Activated CD4-positive, alpha-beta T cell treated with anti-CD3 and anti-CD28 coated beads, Interleukin-2, amount 10 ng/mL, durations not matched to agents 7 days and 5 days (primary cell): ENCODE measurements around the gene INKA2. TPM values are rescaled to one million over a fixed set of nuclear protein-coding genes. Genes with fewer than 3 reads are reported as not detected.
A peak's percentile ranks its signal among the peaks of the same experiment; 100 is the strongest.

Source experiments
- CTCF ChIA-PET: fragments of 350-600 bp; sonication (Branson Sonifier 250); formaldehyde crosslinking; loops from one replicate; lab custom pipeline; 2021; ENCODE audit warnings: antibody characterized with exemption; lab: Charles Lee
- POLR2A ChIA-PET: fragments of 350-600 bp; sonication (Branson Sonifier 250); formaldehyde crosslinking; loops from one replicate; lab custom pipeline; 2021; ENCODE audit warnings: antibody characterized with exemption; lab: Charles Lee
- DNase-seq: peaks from one replicate; pipeline ENCODE4 v3.0.0-alpha.2; 2020
- H3K27ac Mint-ChIP-seq: one replicate; pipeline ENCODE4 v1.8.0; 2021; ENCODE audit warnings: mild to moderate bottlenecking, moderate library complexity, mixed read lengths
- H3K27me3 Mint-ChIP-seq: one replicate; pipeline ENCODE4 v1.8.0; 2021; ENCODE audit warnings: mixed read lengths
- H3K36me3 Mint-ChIP-seq: one replicate; pipeline ENCODE4 v1.8.0; 2021; ENCODE audit warnings: low read depth, mixed read lengths
- H3K4me1 Mint-ChIP-seq: one replicate; pipeline ENCODE4 v1.8.0; 2021; ENCODE audit warnings: mixed read lengths
- H3K4me3 Mint-ChIP-seq: one replicate; pipeline ENCODE4 v1.8.0; 2021; ENCODE audit warnings: mild to moderate bottlenecking, moderate library complexity, mixed read lengths
- H3K9me3 Mint-ChIP-seq: one replicate; pipeline ENCODE4 v1.8.0; 2021; ENCODE audit warnings: mixed read lengths
- total RNA-seq, 2 experiments: library from RNA; stranded (reverse); gene quantifications; one replicate each; pipeline ENCODE4 v1.2.3, GENCODE V29; 2021

The INKA2 gene
- total RNA-seq, 2 experiments from 2014 or later = 2.4 to 4.2 TPM

- Mint-ChIP-seq H3K4me1 (peaks cover 22% of the 10 kb centered on the region), H3K27me3 (no peaks in the 10 kb centered on the region), H3K27ac (no peak overlapping the region), H3K4me3 (no peak overlapping the region), H3K9me3 (no peaks in the 10 kb centered on the region), H3K36me3 (peaks cover 51% of the 10 kb centered on the region)
- ChIA-PET POLR2A (interaction anchor here (0.6 kb wide), 1 partner anchor 112 kb away, joined by 3 read pairs; no protein-coding TSS in a partner anchor), CTCF (no interaction called here)
- no peak for DNase-seq
Observed at GRCh38 chr1:111707906-111708305, 31.3 kb downstream of the INKA2 start.

GRCh38 chr1:111706921-111707320 lies 32.3 kb downstream of the INKA2 start:
- no peak overlapping the region for H3K4me3 Mint-ChIP-seq
- no peak for DNase-seq
- peaks cover 23% of the 10 kb centered on the region for H3K4me1 Mint-ChIP-seq
- POLR2A ChIA-PET = no interaction called here
- H3K9me3 Mint-ChIP-seq = no peaks in the 10 kb centered on the region
- no peak overlapping the region for H3K27ac Mint-ChIP-seq
- CTCF ChIA-PET = interaction anchor here (0.6 kb wide), 1 partner anchor 541 kb away, joined by 4 read pairs; no protein-coding TSS in a partner anchor
- H3K36me3 Mint-ChIP-seq = peaks cover 57% of the 10 kb centered on the region
- no peaks in the 10 kb centered on the region for H3K27me3 Mint-ChIP-seq

- peaks cover 29% of the 10 kb centered on the region for H3K4me1 Mint-ChIP-seq
- H3K4me3 Mint-ChIP-seq = no peak overlapping the region
- DNase-seq = no peak
- H3K36me3 Mint-ChIP-seq = peaks cover 65% of the 10 kb centered on the region
- ChIA-PET POLR2A (no interaction called here), CTCF (interaction anchor here (1.2 kb wide), 1 partner anchor 9 kb away, joined by 4 read pairs; no protein-coding TSS in a partner anchor)
- peak overlapping the region; percentile 9 for H3K27ac Mint-ChIP-seq
- no peaks in the 10 kb centered on the region for H3K9me3 Mint-ChIP-seq
- H3K27me3 Mint-ChIP-seq = no peaks in the 10 kb centered on the region
Observed at GRCh38 chr1:111705841-111706240, 33.4 kb downstream of the INKA2 start.

GRCh38 chr1:111704776-111705175 lies 34.4 kb downstream of the INKA2 start:
- H3K9me3 Mint-ChIP-seq = no peaks in the 10 kb centered on the region
- H3K4me1 Mint-ChIP-seq = peaks cover 32% of the 10 kb centered on the region
- no peak overlapping the region for H3K4me3 Mint-ChIP-seq
- H3K36me3 Mint-ChIP-seq = peaks cover 74% of the 10 kb centered on the region
- no peak overlapping the region for H3K27ac Mint-ChIP-seq
- CTCF ChIA-PET = interaction anchor here (0.7 to 1.2 kb wide), 5 partner anchors 10 to 512 kb away, joined by 3 to 5 read pairs (median 3); no protein-coding TSS in a partner anchor
- no peak for DNase-seq
- POLR2A ChIA-PET = no interaction called here
- no peaks in the 10 kb centered on the region for H3K27me3 Mint-ChIP-seq

GRCh38 chr1:111704240-111704639 lies 35.0 kb downstream of the INKA2 start:
- no peaks in the 10 kb centered on the region for H3K9me3 Mint-ChIP-seq
- no peak overlapping the region for H3K4me3 Mint-ChIP-seq
- no peak for DNase-seq
- CTCF ChIA-PET = interaction anchor here (0.6 to 1.5 kb wide), 8 partner anchors 10 to 511 kb away, joined by 3 to 5 read pairs (median 3); no protein-coding TSS in a partner anchor
- H3K27me3 Mint-ChIP-seq = no peaks in the 10 kb centered on the region
- POLR2A ChIA-PET = interaction anchor here (0.5 kb wide), 1 partner anchor 54 kb away, joined by 3 read pairs; no protein-coding TSS in a partner anchor
- peak overlapping the region; percentile 64 for H3K27ac Mint-ChIP-seq
- peaks cover 30% of the 10 kb centered on the region for H3K4me1 Mint-ChIP-seq
- H3K36me3 Mint-ChIP-seq = peaks cover 74% of the 10 kb centered on the region

GRCh38 chr1:111702504-111703050 lies 36.6 kb downstream of the INKA2 start:
- ChIA-PET POLR2A (no interaction called here), CTCF (interaction anchor here (0.6 to 2.0 kb wide), 6 partner anchors 10 to 195 kb away, joined by 3 to 8 read pairs (median 3); no protein-coding TSS in a partner anchor)
- Mint-ChIP-seq H3K9me3 (no peaks in the 10 kb centered on the region), H3K36me3 (peaks cover 69% of the 10 kb centered on the region), H3K4me3 (no peak overlapping the region), H3K27ac (no peak overlapping the region), H3K27me3 (no peaks in the 10 kb centered on the region), H3K4me1 (peaks cover 26% of the 10 kb centered on the region)
- DNase-seq = no peak

GRCh38 chr1:111699268-111699667 lies 39.9 kb downstream of the INKA2 start:
- peaks cover 73% of the 10 kb centered on the region for H3K36me3 Mint-ChIP-seq
- no peaks in the 10 kb centered on the region for H3K9me3 Mint-ChIP-seq
- H3K27me3 Mint-ChIP-seq = no peaks in the 10 kb centered on the region

GRCh38 chr1:111696330-111696729 lies 42.9 kb downstream of the INKA2 start:
- H3K27me3 Mint-ChIP-seq = no peaks in the 10 kb centered on the region
- H3K36me3 Mint-ChIP-seq = peaks cover 73% of the 10 kb centered on the region
- POLR2A ChIA-PET = no interaction called here
- no peaks in the 10 kb centered on the region for H3K9me3 Mint-ChIP-seq
- CTCF ChIA-PET = interaction anchor here (0.9 kb wide), 1 partner anchor 16 kb away, joined by 3 read pairs; no protein-coding TSS in a partner anchor
- peak overlapping the region; percentile 38 for H3K27ac Mint-ChIP-seq
- no peak for DNase-seq
- peaks cover 36% of the 10 kb centered on the region for H3K4me1 Mint-ChIP-seq
- H3K4me3 Mint-ChIP-seq = no peak overlapping the region

More at GRCh38 chr1:111699268-111699667, 39.9 kb downstream of the INKA2 start:
- ChIA-PET POLR2A (no interaction called here), CTCF (interaction anchor here (1.0 kb wide), 1 partner anchor 29 kb away, joined by 4 read pairs; no protein-coding TSS in a partner anchor)
- no peak for DNase-seq
- H3K4me3 Mint-ChIP-seq = no peak overlapping the region
- H3K4me1 Mint-ChIP-seq = peaks cover 37% of the 10 kb centered on the region
- no peak overlapping the region for H3K27ac Mint-ChIP-seq

- no peak for DNase-seq
- Mint-ChIP-seq H3K4me1 (peaks cover 33% of the 10 kb centered on the region), H3K36me3 (peaks cover 67% of the 10 kb centered on the region), H3K9me3 (no peaks in the 10 kb centered on the region), H3K4me3 (no peak overlapping the region), H3K27me3 (no peaks in the 10 kb centered on the region), H3K27ac (no peak overlapping the region)
- CTCF ChIA-PET = no interaction called here
- POLR2A ChIA-PET = no interaction called here
Observed at GRCh38 chr1:111695801-111696200, 43.4 kb downstream of the INKA2 start.

GRCh38 chr1:111691886-111692285 lies 47.3 kb downstream of the INKA2 start:
- peaks cover 60% of the 10 kb centered on the region for H3K36me3 Mint-ChIP-seq
- H3K9me3 Mint-ChIP-seq = no peaks in the 10 kb centered on the region
- CTCF ChIA-PET = interaction anchor here (0.8 to 2.0 kb wide), 4 partner anchors 9 to 99 kb away, joined by 3 to 7 read pairs (median 3); no protein-coding TSS in a partner anchor
- H3K4me3 Mint-ChIP-seq = no peak overlapping the region
- POLR2A ChIA-PET = no interaction called here
- H3K27me3 Mint-ChIP-seq = no peaks in the 10 kb centered on the region
- no peak for DNase-seq
- no peak overlapping the region for H3K27ac Mint-ChIP-seq
- peaks cover 41% of the 10 kb centered on the region for H3K4me1 Mint-ChIP-seq

- Mint-ChIP-seq H3K27ac (no peak overlapping the region), H3K4me3 (no peak overlapping the region), H3K9me3 (peaks cover 2% of the 10 kb centered on the region), H3K27me3 (no peaks in the 10 kb centered on the region), H3K36me3 (peaks cover 58% of the 10 kb centered on the region), H3K4me1 (peaks cover 35% of the 10 kb centered on the region)
- ChIA-PET CTCF (interaction anchor here (1.0 to 1.5 kb wide), 4 partner anchors 13 to 182 kb away, joined by 3 to 4 read pairs (median 4); no protein-coding TSS in a partner anchor), POLR2A (interaction anchor here (0.6 kb wide), 1 partner anchor 10 kb away, joined by 4 read pairs; no protein-coding TSS in a partner anchor)
- no peak for DNase-seq
Observed at GRCh38 chr1:111690306-111690617, 48.9 kb downstream of the INKA2 start.
